Hepatocyte (in vitro differentiated cells): ENCODE measurements around the gene LRRFIP1. TPM values are rescaled to one million over a fixed set of nuclear protein-coding genes. Genes with fewer than 3 reads are reported as not detected.

Experiments used
- DNase-seq: peaks from one replicate; pipeline ENCODE4 v3.0.0-alpha.2; 2016; ENCODE audit warnings: low spot score
- H2AFZ ChIP-seq: fragments of 200-600 bp; sonication (generic); 2 replicates; pipeline ENCODE4 v1.6.0; 2016; ENCODE audit warnings: antibody characterized with exemption, mild to moderate bottlenecking
- H3K27ac ChIP-seq: fragments of 200-600 bp; sonication (generic); 2 replicates; pipeline ENCODE4 v1.5.1; 2016; ENCODE audit warnings: mild to moderate bottlenecking
- H3K27me3 ChIP-seq: fragments of 200-600 bp; sonication (generic); 2 replicates; pipeline ENCODE4 v1.6.1; 2016
- H3K36me3 ChIP-seq: fragments of 200-600 bp; sonication (generic); replicated peaks from 2 replicates; pipeline ENCODE4 v1.5.1; 2016; ENCODE audit warnings: low read depth; ENCODE audit not compliant: insufficient read depth
- H3K4me1 ChIP-seq: fragments of 200-600 bp; sonication (generic); 2 replicates; pipeline ENCODE4 v1.5.1; 2016; ENCODE audit warnings: mild to moderate bottlenecking, moderate library complexity; ENCODE audit not compliant: insufficient read depth
- H3K4me2 ChIP-seq: fragments of 200-600 bp; sonication (generic); 2 replicates; pipeline ENCODE4 v1.6.0; 2016
- H3K4me3 ChIP-seq: fragments of 200-600 bp; sonication (generic); 2 replicates; pipeline ENCODE4 v1.5.1; 2016; ENCODE audit warnings: mild to moderate bottlenecking
- H3K79me2 ChIP-seq: fragments of 200-600 bp; sonication (generic); 2 replicates; pipeline ENCODE4 v1.6.0; 2017; ENCODE audit warnings: mild to moderate bottlenecking
- H3K9me2 ChIP-seq: fragments of 200-600 bp; sonication (generic); replicated peaks from 2 replicates; pipeline ENCODE4 v1.6.0; 2017; ENCODE audit warnings: mild to moderate bottlenecking; ENCODE audit not compliant: insufficient read depth
- H3K9me3 ChIP-seq: fragments of 200-600 bp; sonication (generic); 2 replicates; pipeline ENCODE4 v1.5.1; 2016; ENCODE audit warnings: low read depth, mild to moderate bottlenecking
- H4K20me1 ChIP-seq: fragments of 200-600 bp; sonication (generic); 2 replicates; pipeline ENCODE4 v1.6.0; 2016; ENCODE audit warnings: mild to moderate bottlenecking; ENCODE audit not compliant: insufficient read depth, poor library complexity, severe bottlenecking
- CTCF ChIP-seq: fragments of 200-600 bp; sonication (generic); IDR thresholded peaks from 2 replicates; pipeline ENCODE4 v1.5.1; 2016; ENCODE audit warnings: antibody characterized with exemption, mild to moderate bottlenecking; ENCODE audit not compliant: poor library complexity
- EZH2 ChIP-seq: fragments of 200-600 bp; sonication (generic); IDR thresholded peaks from 2 replicates; pipeline ENCODE4 v1.6.1; 2016; ENCODE audit warnings: antibody characterized with exemption, mild to moderate bottlenecking, borderline replicate concordance
- EZH2phosphoT487 ChIP-seq: fragments of 200-600 bp; sonication (generic); IDR thresholded peaks from one replicate; pipeline ENCODE4 v1.6.1; 2018; ENCODE audit warnings: antibody characterized with exemption, mild to moderate bottlenecking, low read depth, moderate library complexity; ENCODE audit not compliant: unreplicated experiment, severe bottlenecking
- WGBS: methylation state at CpG from one replicate; pipeline ENCODE4 v1.1.6; 2016; ENCODE audit warnings: low lambda C conversion rate; ENCODE audit errors: missing lambda C conversion rate; 5-methylcytosine and 5-hydroxymethylcytosine counted together
- polyA plus RNA-seq: library from polyadenylated mRNA; unstranded; fragments of >200 nt; fragmentation: Nextera tagmentation; extraction: Ambion mirVana; gene quantifications from 2 replicates; pipeline ENCODE4 v1.2.1, GENCODE V29; 2016
- total RNA-seq: library from RNA; depleted of rRNA; stranded (reverse); fragments of >200 nt; gene quantifications from 2 replicates; pipeline ENCODE4 v1.2.3, GENCODE V29; 2014

LRRFIP1 gene
- total and polyA plus RNA-seq, 2 experiments from 2014 or later = 42.7 to 64.1 TPM

GRCh38 chr2:237673130-237674001, 46.0 kb downstream of the LRRFIP1 start:
- WGBS = 78% methylated on average over 38 of the region's 39 CpGs

GRCh38 chr2:237674731-237675276, 47.4 kb downstream of the LRRFIP1 start:
- TF ChIP-seq EZH2 (no peak), EZH2phosphoT487 (no peak), CTCF (no peak)
- Histone ChIP-seq H4K20me1 (no peaks in the 10 kb centered on the region), H3K9me3 (no peaks in the 10 kb centered on the region), H3K79me2 (peaks cover 22% of the 10 kb centered on the region), H3K4me1 (peaks cover 20% of the 10 kb centered on the region), H3K36me3 (no peaks in the 10 kb centered on the region), H3K27me3 (no peaks in the 10 kb centered on the region), H2AFZ (no peak overlapping the region), H3K9me2 (no peaks in the 10 kb centered on the region), H3K4me2 (peak overlapping the region; percentile 46), H3K4me3 (no peak overlapping the region), H3K27ac (peak overlapping the region; percentile 56)
- WGBS = 34% methylated on average over 17 of the region's 17 CpGs
- peak; percentile 75 for DNase-seq

More at GRCh38 chr2:237673130-237674001, 46.0 kb downstream of the LRRFIP1 start:
- no peaks in the 10 kb centered on the region for H3K9me2 ChIP-seq
- peak; percentile 63 for DNase-seq
- H3K4me3 ChIP-seq = no peak overlapping the region
- H2AFZ ChIP-seq = no peak overlapping the region
- H3K36me3 ChIP-seq = no peaks in the 10 kb centered on the region
- TF ChIP-seq EZH2phosphoT487 (no peak), CTCF (peak; percentile 49), EZH2 (no peak)
- H3K9me3 ChIP-seq = no peaks in the 10 kb centered on the region
- peaks cover 22% of the 10 kb centered on the region for H3K4me1 ChIP-seq
- H3K4me2 ChIP-seq = no peak overlapping the region
- no peaks in the 10 kb centered on the region for H4K20me1 ChIP-seq
- H3K27ac ChIP-seq = no peak overlapping the region
- no peaks in the 10 kb centered on the region for H3K27me3 ChIP-seq
- peaks cover 21% of the 10 kb centered on the region for H3K79me2 ChIP-seq

- Histone ChIP-seq H3K4me2 (peak overlapping the region; percentile 46), H3K79me2 (peaks cover 27% of the 10 kb centered on the region), H3K4me3 (no peak overlapping the region)
Observed at GRCh38 chr2:237675316-237675715, 47.9 kb downstream of the LRRFIP1 start.

More at GRCh38 chr2:237675316-237675715, 47.9 kb downstream of the LRRFIP1 start:
- no peaks in the 10 kb centered on the region for H3K9me3 ChIP-seq
- DNase-seq = no peak
- H2AFZ ChIP-seq = no peak overlapping the region
- WGBS = 87% methylated on average over 5 of the region's 5 CpGs
- no peaks in the 10 kb centered on the region for H4K20me1 ChIP-seq
- no peaks in the 10 kb centered on the region for H3K36me3 ChIP-seq
- no peaks in the 10 kb centered on the region for H3K27me3 ChIP-seq
- peak overlapping the region; percentile 56 for H3K27ac ChIP-seq
- H3K4me1 ChIP-seq = peaks cover 20% of the 10 kb centered on the region
- no peak for TF ChIP-seq EZH2
- no peak for TF ChIP-seq CTCF
- TF ChIP-seq EZH2phosphoT487 = no peak
- no peaks in the 10 kb centered on the region for H3K9me2 ChIP-seq
